ENCODE measurements around the gene ANKK1.

DNA sequence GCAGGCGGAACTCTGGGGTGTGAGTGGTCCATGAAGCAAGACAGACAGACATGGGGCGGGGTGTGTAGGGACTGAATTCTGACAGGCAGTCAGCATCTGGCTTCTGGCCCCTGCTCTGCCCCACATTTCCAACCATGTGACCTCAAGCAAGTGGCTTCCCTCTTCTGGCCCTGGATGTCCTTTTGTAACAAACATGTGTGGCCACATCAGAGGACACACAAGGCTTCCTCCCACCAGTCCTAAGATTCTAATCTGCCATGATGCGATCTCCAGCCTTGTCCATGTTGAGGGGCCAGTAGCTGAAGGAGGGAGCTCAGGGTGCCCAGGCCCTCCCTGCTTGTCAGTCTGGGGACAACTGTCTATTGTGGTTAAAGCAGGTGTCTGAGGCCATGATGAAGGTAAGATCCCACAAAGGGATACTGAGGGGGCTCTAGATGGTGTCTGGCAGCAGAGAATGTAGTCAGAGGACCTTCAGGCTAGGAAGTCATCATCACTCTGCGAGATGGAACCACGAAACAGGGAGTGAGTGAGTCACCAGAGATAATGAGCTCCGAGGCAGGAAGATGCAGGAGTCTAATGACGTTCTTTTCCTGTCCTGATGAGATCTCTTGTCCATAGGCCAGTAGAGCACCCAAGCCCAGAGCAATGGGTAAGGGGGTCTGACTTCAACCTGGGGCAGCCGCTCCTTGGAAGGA lies 60.2 kb downstream of the ANKK1 start:
- TF ChIP-seq, protein P1, sequence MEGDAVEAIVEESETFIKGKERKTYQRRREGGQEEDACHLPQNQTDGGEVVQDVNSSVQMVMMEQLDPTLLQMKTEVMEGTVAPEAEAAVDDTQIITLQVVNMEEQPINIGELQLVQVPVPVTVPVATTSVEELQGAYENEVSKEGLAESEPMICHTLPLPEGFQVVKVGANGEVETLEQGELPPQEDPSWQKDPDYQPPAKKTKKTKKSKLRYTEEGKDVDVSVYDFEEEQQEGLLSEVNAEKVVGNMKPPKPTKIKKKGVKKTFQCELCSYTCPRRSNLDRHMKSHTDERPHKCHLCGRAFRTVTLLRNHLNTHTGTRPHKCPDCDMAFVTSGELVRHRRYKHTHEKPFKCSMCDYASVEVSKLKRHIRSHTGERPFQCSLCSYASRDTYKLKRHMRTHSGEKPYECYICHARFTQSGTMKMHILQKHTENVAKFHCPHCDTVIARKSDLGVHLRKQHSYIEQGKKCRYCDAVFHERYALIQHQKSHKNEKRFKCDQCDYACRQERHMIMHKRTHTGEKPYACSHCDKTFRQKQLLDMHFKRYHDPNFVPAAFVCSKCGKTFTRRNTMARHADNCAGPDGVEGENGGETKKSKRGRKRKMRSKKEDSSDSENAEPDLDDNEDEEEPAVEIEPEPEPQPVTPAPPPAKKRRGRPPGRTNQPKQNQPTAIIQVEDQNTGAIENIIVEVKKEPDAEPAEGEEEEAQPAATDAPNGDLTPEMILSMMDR (IDR thresholded peaks at IDR 0.05 in 2 of 3, conservative IDR thresholded peaks at IDR 0.05 in 1 of 3; ENCODE audit: control insufficient read depth in 2 of 3, extremely low read depth in 1 of 3, insufficient read depth in 1 of 3, low read depth in 3 of 3, low read length in 3 of 3), result no peak
- TF ChIP-seq EP300 (IDR thresholded peaks at IDR 0.05; ENCODE audit: borderline replicate concordance in 1 of 2, control insufficient read depth in 1 of 2, low read depth in 2 of 2, low read length in 2 of 2) (no peak), RCOR1 (conservative IDR thresholded peaks at IDR 0.05; ENCODE audit: low read depth, low read length) (no peak), SP1 (IDR thresholded peaks at IDR 0.05; ENCODE audit: low read depth, low read length) (no peak)
- TF ChIP-seq, protein P2, sequence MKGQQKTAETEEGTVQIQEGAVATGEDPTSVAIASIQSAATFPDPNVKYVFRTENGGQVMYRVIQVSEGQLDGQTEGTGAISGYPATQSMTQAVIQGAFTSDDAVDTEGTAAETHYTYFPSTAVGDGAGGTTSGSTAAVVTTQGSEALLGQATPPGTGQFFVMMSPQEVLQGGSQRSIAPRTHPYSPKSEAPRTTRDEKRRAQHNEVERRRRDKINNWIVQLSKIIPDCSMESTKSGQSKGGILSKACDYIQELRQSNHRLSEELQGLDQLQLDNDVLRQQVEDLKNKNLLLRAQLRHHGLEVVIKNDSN (IDR thresholded peaks at IDR 0.05; ENCODE audit: borderline replicate concordance, extremely low read length, insufficient read depth, low read depth, low read length), result no peak

Data from GM12878 (cell line).